Glomerular endothelial cell (primary cell): ENCODE measurements around the gene BUB1. TPM values are rescaled to one million over a fixed set of nuclear protein-coding genes. Genes with fewer than 3 reads are reported as not detected.
"Not testable (repeated sequence)": the region's sequence is repeated elsewhere in the genome, so short reads cannot be mapped to it uniquely, and the experiment has no call there.

ENCODE experiments used
- DNase-seq: peaks from one replicate; pipeline ENCODE4 v3.0.0-alpha.2; 2011; ENCODE audit warnings: low read depth, low spot score; ENCODE audit errors: extremely low read depth
- total RNA-seq: library from RNA; depleted of rRNA; stranded (reverse); fragments of >200 nt; gene quantifications from 2 replicates; pipeline ENCODE4 v1.2.3, GENCODE V29; 2015

The BUB1 gene
- 7.0 and 11.5 TPM in 2 replicates for total RNA-seq

- peak; percentile 73 for DNase-seq
Observed at GRCh38 chr2:110677530-110678456, at the start of gene BUB1. Gene BUB1 (minus strand): TSS chr2:110678063. CDS start chr2:110677995, 68 bp downstream.

DNA sequence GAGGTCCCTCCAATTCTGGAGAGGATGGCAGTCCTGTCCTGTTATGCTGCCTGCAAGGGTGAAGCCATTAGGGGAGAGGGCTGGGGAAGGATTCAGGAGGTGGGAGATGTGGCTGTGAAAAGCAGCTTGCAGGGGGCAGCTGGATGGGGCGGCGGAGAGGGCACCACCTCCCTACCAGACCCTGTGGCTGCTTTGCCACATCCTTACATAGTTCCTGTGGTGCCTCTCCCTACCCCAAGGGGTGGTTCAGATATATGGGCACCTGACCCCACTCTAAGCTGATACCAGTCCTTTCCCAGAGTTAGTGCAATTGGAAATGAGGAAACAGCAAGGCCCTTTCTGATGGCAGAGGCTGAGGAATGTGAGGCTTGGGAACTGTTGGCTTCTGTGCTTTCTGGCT lies 48.4 kb upstream of the BUB1 start:
- DNase-seq = no peak

DNA sequence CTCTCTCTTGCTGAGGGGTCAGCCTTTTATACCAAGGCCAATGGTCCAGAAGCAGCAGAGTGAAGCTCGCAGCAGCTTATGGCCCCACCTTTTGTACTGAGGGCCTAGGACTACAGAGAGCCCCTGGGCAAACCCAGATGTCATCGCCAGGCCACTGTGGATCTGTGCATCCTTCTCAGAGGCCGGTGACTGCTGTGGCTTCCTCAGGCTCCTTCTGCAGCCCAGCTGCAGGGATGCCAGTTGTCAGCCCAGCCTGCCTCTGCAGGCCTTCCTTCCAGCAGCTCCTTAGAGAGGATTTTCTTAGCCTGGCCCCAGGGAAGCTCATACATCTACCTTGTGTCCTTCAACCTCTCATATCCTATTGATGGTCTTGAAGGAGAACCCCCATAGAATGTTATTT lies 48.0 kb upstream of the BUB1 start:
- no peak for DNase-seq

DNA sequence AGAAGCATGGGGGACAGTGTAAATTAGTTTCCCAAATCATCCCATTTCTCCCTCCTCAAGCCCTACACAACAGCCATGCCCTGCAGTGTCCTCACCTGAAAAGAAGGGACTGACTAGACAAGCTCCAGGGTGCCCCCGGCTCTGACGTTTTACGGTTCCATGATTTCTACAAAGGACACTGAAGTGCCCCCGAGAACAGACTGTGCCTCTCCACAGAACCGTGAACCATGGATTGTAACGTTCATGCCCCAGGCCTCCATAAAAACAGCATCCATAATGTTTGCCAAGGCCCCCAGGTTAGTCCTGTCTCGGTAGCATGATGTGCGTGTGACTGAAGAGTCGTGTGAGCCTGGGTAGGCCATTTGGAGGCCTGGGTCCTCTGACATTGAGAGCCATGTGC lies 47.5 kb upstream of the BUB1 start:
- no peak for DNase-seq

DNA sequence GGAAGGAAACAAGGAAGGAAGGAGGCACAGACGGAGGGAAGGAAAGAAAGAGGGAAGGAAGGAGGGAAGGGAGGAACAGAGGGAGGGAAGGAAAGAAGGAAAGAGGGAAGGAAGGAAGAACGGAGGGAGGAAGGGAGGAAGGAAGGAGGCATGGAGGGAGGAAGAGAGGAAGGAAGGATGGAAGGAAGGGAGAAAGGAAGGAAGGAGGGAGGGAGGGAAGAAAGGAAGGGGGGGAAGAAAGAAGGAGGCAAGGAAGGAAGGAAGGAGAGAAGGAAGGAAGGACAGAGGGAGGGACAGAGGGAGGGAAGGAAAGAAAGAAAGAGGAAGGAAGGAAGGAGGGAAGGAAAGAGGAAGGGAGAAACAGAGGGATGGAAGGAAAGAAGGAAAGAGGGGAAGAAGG lies 47.0 kb upstream of the BUB1 start:
- no peak for DNase-seq

DNA sequence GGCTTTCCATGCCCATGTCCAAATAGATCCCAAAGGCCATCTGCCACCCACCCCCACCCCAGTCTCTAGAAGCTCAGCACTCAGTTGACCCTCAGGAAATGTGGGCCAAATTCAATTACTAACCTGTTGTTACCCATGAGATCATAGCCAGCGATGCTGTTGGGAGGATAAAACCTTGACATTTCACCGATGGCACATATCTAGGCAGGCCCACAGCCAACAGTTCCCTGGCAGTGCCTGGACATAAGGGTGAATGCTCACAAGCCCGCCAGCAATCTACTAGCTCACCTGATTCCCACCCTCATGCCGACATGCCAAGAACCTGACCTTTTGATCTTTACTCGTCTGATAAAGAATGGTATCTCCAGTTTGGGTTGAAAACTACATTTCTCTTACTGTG lies 42.7 kb upstream of the BUB1 start:
- no peak for DNase-seq

GRCh38 chr2:110718990-110719389 lies 41.1 kb upstream of the BUB1 start:
- DNase-seq = no peak

- DNase-seq = no peak
Observed at GRCh38 chr2:110718382-110718781, 40.5 kb upstream of the BUB1 start.

GRCh38 chr2:110717734-110718133 lies 39.9 kb upstream of the BUB1 start:
- DNase-seq = no peak

GRCh38 chr2:110716959-110717645 lies 39.2 kb upstream of the BUB1 start:
- DNase-seq = no peak

- DNase-seq = no peak
Observed at GRCh38 chr2:110714452-110715224, 36.8 kb upstream of the BUB1 start.

- no peak for DNase-seq
Observed at GRCh38 chr2:110713513-110714362, 35.9 kb upstream of the BUB1 start.

GRCh38 chr2:110712737-110713136 lies 34.9 kb upstream of the BUB1 start:
- no peak for DNase-seq

DNA sequence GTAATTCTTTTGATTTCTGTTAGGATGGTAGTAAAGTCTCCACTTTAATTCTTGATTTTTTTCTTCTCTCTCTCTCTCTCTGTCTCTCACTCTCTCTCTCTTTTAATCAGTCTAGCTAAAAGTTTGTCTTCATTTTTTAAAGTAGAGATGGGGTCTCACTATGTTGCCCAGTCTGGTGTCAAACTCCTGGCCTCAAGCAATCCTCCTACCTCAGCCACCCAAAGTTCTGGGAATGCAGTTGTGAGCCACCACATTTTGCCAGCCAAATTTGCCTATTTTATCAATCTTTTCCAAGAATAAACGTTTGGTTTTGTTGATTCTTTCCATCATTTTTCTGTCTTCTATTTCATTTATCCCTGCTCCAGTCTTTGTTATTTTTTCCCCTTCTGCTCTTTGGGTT lies 30.6 kb upstream of the BUB1 start:
- no peak for DNase-seq

DNA sequence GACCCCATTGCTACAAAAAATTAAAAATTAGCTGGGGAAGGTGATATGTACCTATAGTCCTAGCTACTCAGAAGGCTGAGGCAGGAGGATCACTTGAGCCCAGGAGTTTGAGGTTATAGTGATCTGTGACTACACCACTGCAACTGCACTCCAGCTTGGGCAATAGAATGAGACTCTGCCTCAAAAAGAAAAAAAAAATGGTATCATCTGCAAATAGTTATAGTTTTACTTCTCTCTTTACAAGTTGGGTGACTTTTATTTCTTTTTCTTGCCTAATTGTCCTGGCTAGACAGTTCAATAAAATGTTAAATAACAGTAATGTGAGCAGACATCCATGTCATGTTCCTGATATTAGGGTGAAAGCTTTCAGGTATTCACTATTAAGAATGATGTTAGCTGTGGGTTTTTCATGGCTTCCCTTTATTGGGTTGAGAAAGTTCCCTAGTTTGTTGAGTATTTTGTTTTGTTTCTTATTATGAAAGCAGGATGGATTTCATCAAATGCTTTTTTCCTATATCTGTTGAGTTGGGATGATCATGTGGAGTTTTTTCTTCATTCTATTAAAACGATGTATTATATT lies 29.6 kb upstream of the BUB1 start:
- DNase-seq = no peak

GRCh38 chr2:110702514-110703380 lies 24.9 kb upstream of the BUB1 start:
- DNase-seq = no peak

DNA sequence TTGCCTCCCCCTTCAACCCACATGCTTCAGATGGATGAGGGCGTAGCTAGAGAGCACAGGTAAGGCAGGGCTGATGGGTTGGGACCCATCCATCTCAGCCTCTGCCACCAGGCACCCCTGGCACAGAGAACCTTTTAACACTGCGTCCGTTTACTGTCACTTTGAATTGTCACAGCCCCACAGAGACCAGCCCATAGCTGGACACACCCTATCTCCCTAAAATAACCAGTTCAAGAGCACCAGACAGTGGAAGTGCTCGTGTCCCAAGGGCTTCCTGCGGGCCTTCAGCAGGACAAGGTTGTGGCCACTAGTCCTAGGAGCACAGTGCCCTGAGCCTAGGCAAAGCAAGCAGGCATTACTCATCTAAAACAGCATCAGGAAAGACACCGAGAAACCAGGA lies 20.4 kb upstream of the BUB1 start:
- not testable (repeated sequence) for DNase-seq

GRCh38 chr2:110695146-110695898 lies 17.5 kb upstream of the BUB1 start:
- DNase-seq = not testable (repeated sequence)
